Calu3 (cell line): ENCODE measurements around the gene GLIPR1. TPM values are rescaled to one million over a fixed set of nuclear protein-coding genes. Genes with fewer than 3 reads are reported as not detected.
A peak's percentile ranks its signal among the peaks of the same experiment; 100 is the strongest.

Experiments
- BruUV-seq: library from RNA; stranded (reverse); fragments of 400-500 nt; replicated peaks from 2 replicates; lab custom pipeline; 2021; lab: Mats Ljungman, UMichigan
- CTCF ChIA-PET: fragments of 300-600 bp; sonication (Branson Sonifier 250); formaldehyde crosslinking; loops from one replicate; lab custom pipeline; 2022; ENCODE audit warnings: antibody characterized with exemption; lab: Charles Lee
- DNase-seq: peaks from one replicate; pipeline ENCODE4 v3.0.0; 2022
- H3K27ac Mint-ChIP-seq: one replicate; pipeline ENCODE4 v1.8.0; 2022; ENCODE audit warnings: mixed read lengths; ENCODE audit not compliant: unreplicated experiment
- H3K27me3 Mint-ChIP-seq: one replicate; pipeline ENCODE4 v1.8.0; 2022; ENCODE audit warnings: mixed read lengths; ENCODE audit not compliant: unreplicated experiment
- H3K36me3 Mint-ChIP-seq: one replicate; pipeline ENCODE4 v1.8.0; 2022; ENCODE audit warnings: mild to moderate bottlenecking, moderate library complexity, mixed read lengths; ENCODE audit not compliant: insufficient read depth, unreplicated experiment
- H3K4me1 Mint-ChIP-seq: one replicate; pipeline ENCODE4 v1.8.0; 2022; ENCODE audit warnings: mild to moderate bottlenecking, low read depth, mixed read lengths; ENCODE audit not compliant: unreplicated experiment
- H3K4me3 Mint-ChIP-seq: one replicate; pipeline ENCODE4 v1.8.0; 2022; ENCODE audit warnings: mild to moderate bottlenecking, low read depth, moderate library complexity, mixed read lengths; ENCODE audit not compliant: unreplicated experiment
- H3K9me3 Mint-ChIP-seq: one replicate; pipeline ENCODE4 v1.8.0; 2022; ENCODE audit warnings: low read depth, mixed read lengths; ENCODE audit not compliant: unreplicated experiment
- intact Hi-C: fragments of 100-400 bp; cut with micrococcal nuclease; formaldehyde crosslinking; loops from one replicate; pipeline ENCODE4 v1.10.0; 2022; ENCODE audit not compliant: unreplicated experiment
- total RNA-seq: library from RNA; stranded (reverse); gene quantifications from 2 replicates; pipeline ENCODE4 v1.2.3, GENCODE V29; 2022
- TF ChIP-seq, protein P1 (sequence below): fragments of 200-600 bp; IDR thresholded peaks from one replicate; pipeline ENCODE4 v1.8.0; 2022; ENCODE audit warnings: antibody characterized with exemption; ENCODE audit not compliant: unreplicated experiment

GLIPR1 gene
- total RNA-seq, 1 experiment from 2014 or later, result 38.5 TPM

- H3K9me3 Mint-ChIP-seq, result peaks cover 2% of the 10 kb centered on the region
- no peaks in the 10 kb centered on the region for H3K27me3 Mint-ChIP-seq
- DNase-seq, result no peak
- no peak overlapping the region for H3K4me3 Mint-ChIP-seq
- H3K4me1 Mint-ChIP-seq, result peaks cover 49% of the 10 kb centered on the region
- H3K27ac Mint-ChIP-seq, result peak overlapping the region; percentile 50
- H3K36me3 Mint-ChIP-seq, result peaks cover 10% of the 10 kb centered on the region
- TF ChIP-seq, protein P1, sequence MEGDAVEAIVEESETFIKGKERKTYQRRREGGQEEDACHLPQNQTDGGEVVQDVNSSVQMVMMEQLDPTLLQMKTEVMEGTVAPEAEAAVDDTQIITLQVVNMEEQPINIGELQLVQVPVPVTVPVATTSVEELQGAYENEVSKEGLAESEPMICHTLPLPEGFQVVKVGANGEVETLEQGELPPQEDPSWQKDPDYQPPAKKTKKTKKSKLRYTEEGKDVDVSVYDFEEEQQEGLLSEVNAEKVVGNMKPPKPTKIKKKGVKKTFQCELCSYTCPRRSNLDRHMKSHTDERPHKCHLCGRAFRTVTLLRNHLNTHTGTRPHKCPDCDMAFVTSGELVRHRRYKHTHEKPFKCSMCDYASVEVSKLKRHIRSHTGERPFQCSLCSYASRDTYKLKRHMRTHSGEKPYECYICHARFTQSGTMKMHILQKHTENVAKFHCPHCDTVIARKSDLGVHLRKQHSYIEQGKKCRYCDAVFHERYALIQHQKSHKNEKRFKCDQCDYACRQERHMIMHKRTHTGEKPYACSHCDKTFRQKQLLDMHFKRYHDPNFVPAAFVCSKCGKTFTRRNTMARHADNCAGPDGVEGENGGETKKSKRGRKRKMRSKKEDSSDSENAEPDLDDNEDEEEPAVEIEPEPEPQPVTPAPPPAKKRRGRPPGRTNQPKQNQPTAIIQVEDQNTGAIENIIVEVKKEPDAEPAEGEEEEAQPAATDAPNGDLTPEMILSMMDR, result no peak
- no TSS peak for BruUV-seq
- intact Hi-C loops, result no loop called here
- CTCF ChIA-PET, result interaction anchor here (1.1 to 1.6 kb wide), 3 partner anchors 21 to 69 kb away, joined by 3 to 7 read pairs (median 3); partner anchors contain the start of genes GLIPR1 and GLIPR1L2
Measured at GRCh38 chr12:75460204-75460603, 20.4 kb upstream of the GLIPR1 start.

DNA sequence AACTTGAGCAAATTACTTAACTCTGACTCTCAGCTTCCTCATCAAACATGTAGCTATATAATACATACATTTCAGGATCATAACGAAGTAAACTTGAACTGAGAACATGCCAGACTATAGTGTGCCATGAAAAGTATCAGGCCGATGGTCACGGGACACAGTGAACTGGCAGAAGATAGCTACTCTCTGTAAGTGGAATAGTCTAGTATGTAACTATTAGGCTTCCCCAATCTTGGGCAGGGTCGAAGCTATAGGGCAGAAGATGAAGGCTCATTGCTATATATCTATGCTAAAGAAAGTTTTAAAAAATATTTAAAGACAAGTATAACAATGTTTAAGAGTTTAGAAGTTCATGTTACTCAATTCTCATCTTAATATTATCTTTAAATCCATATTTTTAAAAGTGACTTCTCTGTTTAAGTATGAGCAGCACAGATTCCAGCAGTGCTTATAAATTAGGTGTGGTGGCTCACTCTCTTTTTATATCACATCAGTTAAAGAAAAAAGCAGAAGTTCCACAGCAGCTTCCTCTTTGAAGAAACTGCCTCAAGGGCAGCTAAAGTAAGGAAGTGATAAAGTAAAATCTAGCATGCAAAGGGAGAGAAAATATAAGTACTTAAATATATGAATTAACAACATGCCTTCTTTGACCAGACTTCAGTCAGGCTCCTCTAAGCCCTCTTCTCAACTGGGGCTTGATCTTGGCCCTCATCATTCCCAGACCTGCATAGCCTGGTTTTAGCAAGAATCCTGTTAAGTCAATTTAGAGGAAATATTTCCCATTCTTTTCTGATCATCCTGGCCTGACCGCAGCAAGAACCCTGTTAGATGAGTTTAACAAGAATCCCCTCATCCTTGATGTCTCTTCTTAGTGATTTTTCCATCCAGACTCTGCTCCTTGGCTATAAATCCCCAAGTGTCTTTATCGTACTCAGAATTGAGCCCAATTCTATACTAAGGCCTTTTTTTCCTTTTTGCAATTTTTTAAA is 8.4 kb upstream of the GLIPR1 start:
- BruUV-seq, result no TSS peak
- CTCF ChIA-PET, result no interaction called here
- Mint-ChIP-seq H3K27me3 (no peaks in the 10 kb centered on the region), H3K9me3 (no peaks in the 10 kb centered on the region), H3K4me3 (no peak overlapping the region), H3K27ac (no peak overlapping the region), H3K4me1 (no peaks in the 10 kb centered on the region), H3K36me3 (no peaks in the 10 kb centered on the region)
- TF ChIP-seq, protein P1, result no peak
- DNase-seq, result no peak
- intact Hi-C loops, result no loop called here

GRCh38 chr12:75474116-75474515 is 6.4 kb upstream of the GLIPR1 start:
- no peak for DNase-seq
- Mint-ChIP-seq H3K4me3 (no peak overlapping the region), H3K27me3 (no peaks in the 10 kb centered on the region), H3K36me3 (no peaks in the 10 kb centered on the region), H3K4me1 (peaks cover 2% of the 10 kb centered on the region), H3K9me3 (no peaks in the 10 kb centered on the region), H3K27ac (no peak overlapping the region)
- BruUV-seq, result no TSS peak
- intact Hi-C loops, result no loop called here
- TF ChIP-seq, protein P1, result no peak
- CTCF ChIA-PET, result interaction anchor here (1.4 kb wide), 1 partner anchor 10 kb away, joined by 4 read pairs; no protein-coding TSS in a partner anchor

GRCh38 chr12:75476071-75476470 is 4.5 kb upstream of the GLIPR1 start:
- DNase-seq, result no peak
- H3K27ac Mint-ChIP-seq, result no peak overlapping the region
- intact Hi-C loops, result no loop called here
- CTCF ChIA-PET, result no interaction called here
- no peak overlapping the region for H3K4me3 Mint-ChIP-seq
- H3K36me3 Mint-ChIP-seq, result peaks cover 11% of the 10 kb centered on the region
- H3K27me3 Mint-ChIP-seq, result no peaks in the 10 kb centered on the region
- TF ChIP-seq, protein P1, result no peak
- H3K4me1 Mint-ChIP-seq, result peaks cover 20% of the 10 kb centered on the region
- no TSS peak for BruUV-seq
- H3K9me3 Mint-ChIP-seq, result no peaks in the 10 kb centered on the region
